Mammary epithelial cell (primary cell): ENCODE results near the gene ADAMTS3.

Experiments used
- EZH2 ChIP-seq: IDR thresholded peaks from 2 replicates; pipeline ENCODE4 v1.6.1; 2012; ENCODE audit warnings: low read length, inconsistent platforms, borderline replicate concordance
- TF ChIP-seq, protein P1 (sequence below), 2 donors: IDR thresholded peaks in 1 of 2; conservative IDR thresholded peaks in 1 of 2; 2 replicates each; pipeline ENCODE4 v1.5.1; 2011 to 2012; ENCODE audit warnings: inconsistent platforms in 2 of 2, low read length in 2 of 2, mild to moderate bottlenecking in 2 of 2, control low read depth in 1 of 2, low read depth in 1 of 2; ENCODE audit not compliant: insufficient read depth in 1 of 2; ENCODE audit errors: extremely low read depth in 1 of 2

DNA sequence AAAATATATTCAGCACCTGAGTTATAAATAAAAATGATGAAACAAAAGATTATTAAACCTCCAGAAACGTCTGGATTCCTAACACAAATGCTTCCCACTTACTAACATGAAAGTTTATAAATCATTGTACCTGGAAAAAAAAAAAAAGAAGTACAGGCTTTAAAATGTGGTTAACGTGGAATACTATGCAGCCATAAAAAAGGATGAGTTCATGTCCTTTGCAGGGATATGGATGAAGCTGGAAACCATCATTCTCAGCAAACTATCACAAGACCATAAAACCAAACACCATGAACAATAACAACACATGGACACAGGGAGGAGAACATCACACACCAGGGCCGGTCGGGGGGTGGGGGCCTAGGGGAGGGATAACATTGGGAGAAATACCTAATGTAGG is 160.5 kb downstream of the ADAMTS3 start:
- TF ChIP-seq, protein P1, sequence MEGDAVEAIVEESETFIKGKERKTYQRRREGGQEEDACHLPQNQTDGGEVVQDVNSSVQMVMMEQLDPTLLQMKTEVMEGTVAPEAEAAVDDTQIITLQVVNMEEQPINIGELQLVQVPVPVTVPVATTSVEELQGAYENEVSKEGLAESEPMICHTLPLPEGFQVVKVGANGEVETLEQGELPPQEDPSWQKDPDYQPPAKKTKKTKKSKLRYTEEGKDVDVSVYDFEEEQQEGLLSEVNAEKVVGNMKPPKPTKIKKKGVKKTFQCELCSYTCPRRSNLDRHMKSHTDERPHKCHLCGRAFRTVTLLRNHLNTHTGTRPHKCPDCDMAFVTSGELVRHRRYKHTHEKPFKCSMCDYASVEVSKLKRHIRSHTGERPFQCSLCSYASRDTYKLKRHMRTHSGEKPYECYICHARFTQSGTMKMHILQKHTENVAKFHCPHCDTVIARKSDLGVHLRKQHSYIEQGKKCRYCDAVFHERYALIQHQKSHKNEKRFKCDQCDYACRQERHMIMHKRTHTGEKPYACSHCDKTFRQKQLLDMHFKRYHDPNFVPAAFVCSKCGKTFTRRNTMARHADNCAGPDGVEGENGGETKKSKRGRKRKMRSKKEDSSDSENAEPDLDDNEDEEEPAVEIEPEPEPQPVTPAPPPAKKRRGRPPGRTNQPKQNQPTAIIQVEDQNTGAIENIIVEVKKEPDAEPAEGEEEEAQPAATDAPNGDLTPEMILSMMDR (conservative IDR thresholded peaks at IDR 0.05 in 1 of 2, IDR thresholded peaks at IDR 0.05 in 1 of 2; ENCODE audit: extremely low read depth in 1 of 2, insufficient read depth in 1 of 2, low read depth in 1 of 2, low read length in 2 of 2) = no peak
- TF ChIP-seq EZH2 = no peak
